ENCODE results near the gene IGSF8.

Gene IGSF8

DNA sequence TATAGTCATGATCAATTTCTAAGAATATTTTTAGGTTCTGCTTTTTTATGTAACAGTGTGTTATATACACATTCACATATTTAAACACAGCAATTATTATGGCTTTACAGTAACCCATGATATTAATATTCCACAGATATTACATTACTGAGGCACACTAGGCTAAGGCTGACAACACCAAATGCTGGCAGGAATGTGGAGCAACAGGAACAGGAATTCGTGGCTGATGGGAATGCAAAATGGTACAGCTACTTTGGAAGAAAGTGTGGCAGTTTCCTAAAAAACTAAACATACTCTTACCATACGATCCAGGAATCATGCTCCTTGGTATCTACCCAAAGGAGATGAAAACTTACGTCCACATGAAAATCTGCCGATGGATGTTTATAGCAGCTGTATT, 19.0 kb downstream of the IGSF8 start:
- no peak for DNase-seq (ENCODE audit: extremely low read depth, low read depth)
- TF ChIP-seq, protein P1, sequence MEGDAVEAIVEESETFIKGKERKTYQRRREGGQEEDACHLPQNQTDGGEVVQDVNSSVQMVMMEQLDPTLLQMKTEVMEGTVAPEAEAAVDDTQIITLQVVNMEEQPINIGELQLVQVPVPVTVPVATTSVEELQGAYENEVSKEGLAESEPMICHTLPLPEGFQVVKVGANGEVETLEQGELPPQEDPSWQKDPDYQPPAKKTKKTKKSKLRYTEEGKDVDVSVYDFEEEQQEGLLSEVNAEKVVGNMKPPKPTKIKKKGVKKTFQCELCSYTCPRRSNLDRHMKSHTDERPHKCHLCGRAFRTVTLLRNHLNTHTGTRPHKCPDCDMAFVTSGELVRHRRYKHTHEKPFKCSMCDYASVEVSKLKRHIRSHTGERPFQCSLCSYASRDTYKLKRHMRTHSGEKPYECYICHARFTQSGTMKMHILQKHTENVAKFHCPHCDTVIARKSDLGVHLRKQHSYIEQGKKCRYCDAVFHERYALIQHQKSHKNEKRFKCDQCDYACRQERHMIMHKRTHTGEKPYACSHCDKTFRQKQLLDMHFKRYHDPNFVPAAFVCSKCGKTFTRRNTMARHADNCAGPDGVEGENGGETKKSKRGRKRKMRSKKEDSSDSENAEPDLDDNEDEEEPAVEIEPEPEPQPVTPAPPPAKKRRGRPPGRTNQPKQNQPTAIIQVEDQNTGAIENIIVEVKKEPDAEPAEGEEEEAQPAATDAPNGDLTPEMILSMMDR (IDR thresholded peaks at IDR 0.05; ENCODE audit: low read depth, low read length): no peak

DNA sequence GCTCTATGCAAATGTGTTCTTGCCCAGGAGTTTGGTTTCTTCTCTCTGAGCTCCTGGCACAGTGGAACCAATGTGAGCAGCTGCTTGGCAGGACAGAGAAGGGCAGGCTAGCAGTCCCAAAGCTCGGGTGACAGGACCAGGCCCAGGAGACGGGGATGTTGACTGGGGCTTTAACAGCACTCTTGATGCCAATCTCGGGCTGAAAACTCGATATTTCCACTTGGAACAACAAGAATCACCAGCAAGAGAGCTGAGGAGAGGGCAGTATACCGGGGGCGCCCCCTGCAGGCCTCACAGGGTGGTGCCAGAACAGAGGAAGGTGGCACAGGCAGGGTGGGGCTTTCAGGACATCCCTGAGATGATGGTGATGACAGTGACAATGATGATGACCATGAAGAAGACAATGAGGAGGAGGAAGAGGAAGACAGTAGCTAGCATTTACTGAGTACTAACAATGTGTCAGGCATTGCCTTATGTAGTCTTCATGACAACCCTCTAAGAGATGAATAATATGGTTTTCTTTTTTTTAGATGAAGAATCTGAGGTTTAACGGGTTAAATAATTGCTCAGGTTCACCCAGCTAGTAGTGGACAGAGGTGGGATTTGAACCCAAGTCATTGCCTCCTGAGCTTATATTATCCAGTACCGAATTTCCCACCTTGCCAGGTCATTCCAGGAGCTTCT, 19.8 kb downstream of the IGSF8 start:
- TF ChIP-seq, protein P1 (IDR thresholded peaks at IDR 0.05; ENCODE audit: low read depth, low read length): peak; percentile 72
- no peak for DNase-seq (ENCODE audit: extremely low read depth, low read depth)

DNA sequence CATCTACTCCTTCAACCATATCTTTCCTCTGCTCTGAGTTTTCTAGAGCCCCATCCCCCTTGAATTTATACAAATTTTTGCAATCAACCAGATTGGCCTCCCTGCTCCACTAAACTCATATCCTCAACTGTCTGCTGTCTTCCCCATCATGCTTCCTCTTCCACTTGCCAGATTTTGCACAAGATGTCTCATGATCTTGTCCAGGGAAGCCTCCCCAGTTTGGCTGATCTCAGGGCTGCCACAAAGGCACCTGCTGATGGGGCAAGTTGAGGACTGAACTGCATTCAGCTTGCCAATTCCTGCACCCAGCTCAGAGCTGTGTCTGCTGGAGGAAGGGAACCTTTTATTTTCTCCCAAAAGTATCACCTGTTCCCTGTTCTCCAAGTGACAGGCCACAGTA, 20.9 kb downstream of the IGSF8 start:
- no peak for DNase-seq (ENCODE audit: extremely low read depth, low read depth)
- TF ChIP-seq, protein P1 (IDR thresholded peaks at IDR 0.05; ENCODE audit: low read depth, low read length): no peak

DNA sequence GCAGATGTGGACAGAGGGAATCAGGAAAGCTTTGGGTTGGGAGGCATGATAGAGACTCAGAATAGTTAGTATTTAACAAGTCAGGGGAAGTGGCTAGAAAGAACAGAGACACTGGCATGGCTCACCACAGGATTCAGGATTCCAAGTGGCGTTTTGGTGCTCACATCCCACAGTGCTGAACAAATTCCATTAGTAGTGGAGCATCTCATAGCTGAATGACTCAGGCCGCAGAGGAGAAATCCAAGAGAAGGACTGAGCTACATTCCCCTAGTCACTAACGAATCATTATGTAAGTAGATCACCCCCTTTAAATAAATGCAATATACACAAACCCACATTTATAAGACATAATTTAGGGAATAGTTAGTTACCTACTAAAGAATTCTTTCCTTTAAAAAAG, 22.1 kb downstream of the IGSF8 start:
- TF ChIP-seq, protein P1 (IDR thresholded peaks at IDR 0.05; ENCODE audit: low read depth, low read length): no peak
- DNase-seq (ENCODE audit: extremely low read depth, low read depth): no peak

DNA sequence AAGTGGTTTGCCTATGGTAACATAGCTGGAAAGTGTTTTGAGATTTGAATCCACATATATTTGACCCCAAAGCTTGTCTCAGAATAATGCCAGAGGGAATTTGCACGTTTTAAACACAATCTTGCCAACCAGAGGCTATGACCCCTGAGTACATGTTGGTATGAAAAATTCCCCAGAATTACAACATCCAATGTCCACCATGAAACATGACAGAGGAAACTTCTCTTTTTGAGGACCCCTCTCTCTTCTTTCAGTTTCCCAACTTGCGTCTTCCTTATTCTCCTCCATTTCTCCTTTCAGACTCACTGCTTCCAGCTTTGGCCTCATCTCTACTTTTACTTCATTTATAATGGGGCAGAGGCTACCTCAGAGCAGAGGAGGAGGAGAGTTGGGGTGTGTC, 22.6 kb downstream of the IGSF8 start:
- DNase-seq (ENCODE audit: extremely low read depth, low read depth): no peak
- TF ChIP-seq, protein P1 (IDR thresholded peaks at IDR 0.05; ENCODE audit: low read depth, low read length): no peak

DNA sequence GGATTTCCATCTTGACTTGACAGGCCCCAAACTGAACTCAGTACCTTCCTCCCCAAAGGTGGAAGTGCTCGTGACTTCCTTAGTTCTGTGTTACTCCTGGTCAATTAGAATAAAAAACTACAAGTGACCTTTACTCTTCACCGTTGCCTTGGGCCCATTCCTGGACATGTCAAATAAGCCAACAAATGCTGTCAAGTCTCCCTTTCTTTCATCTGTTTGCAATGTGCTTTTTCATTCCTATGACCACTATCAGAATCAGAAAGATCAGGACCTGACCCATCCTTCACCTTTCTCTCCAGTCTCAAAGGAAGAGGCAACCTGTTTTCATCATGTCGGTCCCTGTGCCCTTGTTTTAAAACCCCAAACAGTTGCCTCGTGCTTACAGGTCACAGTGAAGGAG, 23.6 kb downstream of the IGSF8 start:
- DNase-seq (ENCODE audit: extremely low read depth, low read depth): no peak
- TF ChIP-seq, protein P1 (IDR thresholded peaks at IDR 0.05; ENCODE audit: low read depth, low read length): no peak

DNA sequence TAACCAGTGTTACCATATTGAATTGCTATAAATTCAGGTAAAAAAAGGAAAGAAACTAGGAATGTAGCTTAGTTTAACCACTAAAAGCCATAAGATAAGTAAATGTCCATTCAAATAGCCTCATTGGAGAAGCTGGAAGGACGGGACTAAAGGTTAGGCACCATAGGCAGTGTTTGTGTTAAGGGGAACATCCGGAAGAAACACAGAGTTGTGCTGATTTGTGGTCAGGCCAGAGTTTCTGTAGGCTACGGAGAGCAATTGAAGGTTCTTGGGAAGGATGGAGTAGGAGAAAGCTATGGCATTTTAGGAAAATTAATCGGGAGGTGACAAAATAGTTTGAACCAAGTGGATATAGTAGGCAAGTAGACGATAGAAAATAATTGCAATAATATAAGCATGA, 27.1 kb downstream of the IGSF8 start:
- no peak for DNase-seq (ENCODE audit: extremely low read depth, low read depth)
- TF ChIP-seq, protein P1 (IDR thresholded peaks at IDR 0.05; ENCODE audit: low read depth, low read length): no peak

All from AG09319 (cell line).